HUES6 (cell line): ENCODE data around the gene ZSCAN32.
A peak's percentile ranks its signal among the peaks of the same experiment; 100 is the strongest.

ENCODE experiments used
- H3K27ac ChIP-seq: 2 replicates; pipeline ENCODE4 v1.7.0; 2013; ENCODE audit warnings: low read depth, mild to moderate bottlenecking, low read length, inconsistent platforms
- H3K27me3 ChIP-seq: 2 replicates; pipeline ENCODE4 v1.6.1; 2013; ENCODE audit warnings: low read length; ENCODE audit not compliant: control insufficient read depth, insufficient read depth
- H3K36me3 ChIP-seq: 2 replicates; pipeline ENCODE4 v1.6.1; 2013; ENCODE audit warnings: low read length; ENCODE audit not compliant: control insufficient read depth, insufficient read depth
- H3K4me1 ChIP-seq: 2 replicates; pipeline ENCODE4 v1.6.1; 2013; ENCODE audit warnings: low read length; ENCODE audit not compliant: control insufficient read depth, insufficient read depth
- H3K4me3 ChIP-seq: 2 replicates; pipeline ENCODE4 v1.5.1; 2013; ENCODE audit warnings: low read depth, low read length
- H3K9ac ChIP-seq: one replicate; pipeline ENCODE4 v1.6.1; 2013; ENCODE audit warnings: mild to moderate bottlenecking, low read length
- H3K9me3 ChIP-seq: 2 replicates; pipeline ENCODE4 v1.6.1; 2013; ENCODE audit warnings: low read depth, low read length; ENCODE audit not compliant: control insufficient read depth, insufficient read depth

Gene ZSCAN32

DNA sequence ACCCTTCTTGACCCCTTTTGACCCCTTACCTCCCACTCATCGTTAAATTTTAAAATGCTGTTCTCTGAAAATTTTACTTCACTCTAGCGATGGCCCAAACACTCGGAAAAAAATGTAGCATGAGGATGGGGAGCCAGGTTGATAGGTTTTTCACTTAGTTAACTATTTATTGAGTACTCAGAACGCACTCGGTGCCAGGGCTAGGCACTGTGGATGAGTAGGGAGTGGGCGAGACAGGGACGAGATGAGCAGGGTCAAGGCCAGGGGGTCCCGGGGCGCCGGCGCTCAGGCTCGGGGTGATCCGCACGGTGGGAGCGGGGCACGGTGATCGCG, 392 bp downstream of the ZSCAN32 start:
- H3K27ac ChIP-seq: peak overlapping the region; percentile 54; the same call in 1 of the 2 replicates

GRCh38 chr16:3389663-3390338, 11.0 kb downstream of the ZSCAN32 start:
- Histone ChIP-seq H3K36me3 (peaks cover 73% of the 10 kb centered on the region), H3K27ac (no peak overlapping the region), H3K4me1 (no peaks in the 10 kb centered on the region), H3K9me3 (peaks cover 34% of the 10 kb centered on the region), H3K4me3 (no peak overlapping the region), H3K9ac (no peak overlapping the region), H3K27me3 (no peaks in the 10 kb centered on the region)

More for the DNA sequence above, 392 bp downstream of the ZSCAN32 start:
- peaks cover 25% of the 10 kb centered on the region for H3K9me3 ChIP-seq
- peak overlapping the region; percentile 98 for H3K4me3 ChIP-seq
- H3K9ac ChIP-seq: peak overlapping the region; percentile 84
- H3K36me3 ChIP-seq: peaks cover 53% of the 10 kb centered on the region
- no peaks in the 10 kb centered on the region for H3K27me3 ChIP-seq
- no peaks in the 10 kb centered on the region for H3K4me1 ChIP-seq

DNA sequence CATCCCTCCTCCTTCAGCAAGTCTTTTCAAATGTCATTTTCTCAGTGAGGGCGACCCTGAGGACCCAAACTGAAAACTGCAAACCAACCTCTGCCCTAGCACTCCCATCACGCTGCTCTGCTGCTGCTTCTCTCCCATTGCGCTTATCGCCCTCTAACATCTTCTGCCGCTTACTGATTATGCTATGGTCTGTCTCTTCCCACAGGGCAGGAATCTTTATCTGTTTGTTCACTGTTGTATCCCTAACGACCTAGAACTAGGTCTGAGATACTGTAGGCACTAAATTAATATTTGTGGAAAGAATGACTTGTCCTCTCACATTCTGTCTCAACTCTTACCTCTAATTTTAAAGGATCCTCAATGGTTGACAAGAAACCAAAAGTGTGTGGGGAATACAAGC, 12.5 kb downstream of the ZSCAN32 start:
- H3K27me3 ChIP-seq: no peaks in the 10 kb centered on the region
- H3K27ac ChIP-seq: no peak overlapping the region
- no peaks in the 10 kb centered on the region for H3K4me1 ChIP-seq
- peaks cover 73% of the 10 kb centered on the region for H3K36me3 ChIP-seq
- H3K9ac ChIP-seq: no peak overlapping the region
- no peak overlapping the region for H3K4me3 ChIP-seq
- H3K9me3 ChIP-seq: peaks cover 47% of the 10 kb centered on the region

GRCh38 chr16:3383045-3383448, 17.8 kb downstream of the ZSCAN32 start:
- H3K9me3 ChIP-seq: peaks cover 77% of the 10 kb centered on the region
- 0 out of 2 replicates have a peak overlapping the region, but pooled peaks have one; percentile 5 for H3K4me3 ChIP-seq
- no peak overlapping the region for H3K27ac ChIP-seq
- peaks cover 59% of the 10 kb centered on the region for H3K36me3 ChIP-seq
- no peaks in the 10 kb centered on the region for H3K4me1 ChIP-seq
- no peaks in the 10 kb centered on the region for H3K27me3 ChIP-seq
- no peak overlapping the region for H3K9ac ChIP-seq

DNA sequence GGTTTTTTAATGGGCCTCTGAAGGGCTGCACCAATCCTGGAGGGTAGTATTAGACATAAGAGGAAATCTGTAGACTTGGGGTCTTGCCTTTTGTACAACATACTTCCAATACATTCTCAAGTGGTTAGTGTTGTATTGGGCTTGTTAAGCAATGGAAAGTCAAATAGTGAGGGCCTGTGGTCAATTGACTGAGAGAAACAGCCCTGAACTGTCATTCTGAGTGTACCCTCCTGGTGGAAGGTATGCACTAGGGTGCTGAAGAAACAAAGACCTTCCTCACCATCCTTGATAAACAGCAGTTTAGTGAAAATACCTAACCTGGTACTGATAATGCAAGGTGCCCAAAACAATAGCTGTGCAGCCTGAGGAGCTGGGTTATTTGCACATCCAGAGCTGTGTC, 22.9 kb downstream of the ZSCAN32 start:
- H3K4me3 ChIP-seq: no peak overlapping the region
- H3K36me3 ChIP-seq: peaks cover 21% of the 10 kb centered on the region
- H3K27ac ChIP-seq: no peak overlapping the region
- H3K9me3 ChIP-seq: peaks cover 60% of the 10 kb centered on the region
- no peaks in the 10 kb centered on the region for H3K27me3 ChIP-seq
- H3K9ac ChIP-seq: no peak overlapping the region
- H3K4me1 ChIP-seq: no peaks in the 10 kb centered on the region

DNA sequence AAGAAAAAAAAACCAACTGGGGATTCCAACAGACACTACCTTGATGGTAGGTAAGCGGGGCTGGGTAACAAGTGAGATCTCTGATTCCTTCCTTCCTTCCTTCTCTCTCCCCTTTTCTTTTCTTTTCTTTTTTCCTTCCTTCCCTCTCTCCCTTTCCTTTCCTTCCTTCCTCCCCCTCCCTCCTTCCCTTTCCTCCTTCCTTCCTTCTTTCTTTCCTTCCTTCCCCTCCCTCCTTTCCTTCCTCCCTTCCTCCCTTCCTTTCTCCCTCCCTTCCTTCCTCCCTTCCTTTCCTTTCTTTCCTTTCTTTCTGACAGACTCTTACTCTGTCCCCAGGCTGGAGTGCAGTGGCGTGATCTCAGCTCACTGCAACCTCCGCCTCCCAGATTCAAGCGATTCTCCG, 25.1 kb downstream of the ZSCAN32 start:
- no peak overlapping the region for H3K4me3 ChIP-seq
- no peak overlapping the region for H3K27ac ChIP-seq
- no peaks in the 10 kb centered on the region for H3K4me1 ChIP-seq
- H3K9me3 ChIP-seq: peaks cover 39% of the 10 kb centered on the region
- no peak overlapping the region for H3K9ac ChIP-seq
- no peaks in the 10 kb centered on the region for H3K36me3 ChIP-seq
- H3K27me3 ChIP-seq: no peaks in the 10 kb centered on the region

- H3K36me3 ChIP-seq: no peaks in the 10 kb centered on the region
- H3K4me3 ChIP-seq: no peak overlapping the region
- no peaks in the 10 kb centered on the region for H3K9me3 ChIP-seq
- no peaks in the 10 kb centered on the region for H3K27me3 ChIP-seq
- no peaks in the 10 kb centered on the region for H3K4me1 ChIP-seq
- no peak overlapping the region for H3K9ac ChIP-seq
- H3K27ac ChIP-seq: no peak overlapping the region
Measured at GRCh38 chr16:3369073-3369472, 31.7 kb downstream of the ZSCAN32 start.

GRCh38 chr16:3364774-3365427, 35.9 kb downstream of the ZSCAN32 start:
- Histone ChIP-seq H3K9ac (no peak overlapping the region), H3K27ac (no peak overlapping the region), H3K4me3 (no peak overlapping the region; the same call in 1 of the 2 replicates), H3K9me3 (no peaks in the 10 kb centered on the region), H3K4me1 (no peaks in the 10 kb centered on the region), H3K36me3 (no peaks in the 10 kb centered on the region), H3K27me3 (no peaks in the 10 kb centered on the region)

- Histone ChIP-seq H3K36me3 (no peaks in the 10 kb centered on the region), H3K4me1 (no peaks in the 10 kb centered on the region), H3K27me3 (no peaks in the 10 kb centered on the region), H3K27ac (no peak overlapping the region), H3K4me3 (no peak overlapping the region), H3K9me3 (no peaks in the 10 kb centered on the region), H3K9ac (no peak overlapping the region)
Measured at GRCh38 chr16:3363793-3364192, 37.0 kb downstream of the ZSCAN32 start.

GRCh38 chr16:3362931-3363330, 37.9 kb downstream of the ZSCAN32 start:
- Histone ChIP-seq H3K27ac (no peak overlapping the region), H3K9ac (no peak overlapping the region), H3K36me3 (no peaks in the 10 kb centered on the region), H3K4me1 (no peaks in the 10 kb centered on the region), H3K27me3 (no peaks in the 10 kb centered on the region; the same call in 1 of the 2 replicates), H3K9me3 (no peaks in the 10 kb centered on the region), H3K4me3 (no peak overlapping the region)

GRCh38 chr16:3358871-3359270, 41.9 kb downstream of the ZSCAN32 start:
- H3K9ac ChIP-seq: no peak overlapping the region
- no peaks in the 10 kb centered on the region; the same call in 1 of the 2 replicates for H3K9me3 ChIP-seq
- H3K27me3 ChIP-seq: peaks cover 8% of the 10 kb centered on the region; the same call in 1 of the 2 replicates
- H3K27ac ChIP-seq: no peak overlapping the region
- H3K4me1 ChIP-seq: no peaks in the 10 kb centered on the region
- H3K36me3 ChIP-seq: no peaks in the 10 kb centered on the region
- H3K4me3 ChIP-seq: no peak overlapping the region
